HG02973 (cell line): ENCODE measurements around the gene ZNF18.
"Not testable (repeated sequence)": the region's sequence is repeated elsewhere in the genome, so short reads cannot be mapped to it uniquely, and the experiment has no call there.

Experiments
- ATAC-seq: cut with Tn5 transposase; IDR thresholded peaks from one replicate; pipeline ENCODE4 v1.9.1; 2021; ENCODE audit warnings: moderate library complexity; ENCODE audit not compliant: unreplicated experiment

ZNF18 gene

GRCh38 chr17:11986179-11986941 is 10.9 kb downstream of the ZNF18 start:
- no peak for ATAC-seq

DNA sequence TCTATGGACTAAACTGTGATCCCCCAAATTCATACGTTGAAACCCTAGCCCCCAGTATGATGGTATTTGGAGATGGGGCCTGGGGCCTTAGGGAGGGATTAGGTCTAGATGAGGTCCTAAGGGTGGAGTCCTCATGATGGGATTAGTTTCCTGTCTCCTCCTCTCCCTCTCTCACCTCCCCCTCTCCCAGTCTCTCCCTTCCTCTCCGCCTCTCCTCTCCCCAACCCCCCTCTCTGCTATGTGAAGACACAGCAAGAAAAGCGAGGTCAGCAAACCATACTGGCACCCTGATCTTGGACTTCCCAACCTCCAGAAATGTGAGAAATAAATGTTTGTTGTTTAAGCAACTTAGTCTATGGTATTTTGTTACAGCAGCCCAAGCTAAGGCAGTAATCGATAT is 15.4 kb downstream of the ZNF18 start:
- ATAC-seq, result no peak

- no peak for ATAC-seq
Observed at GRCh38 chr17:11980813-11981212, 16.5 kb downstream of the ZNF18 start.

DNA sequence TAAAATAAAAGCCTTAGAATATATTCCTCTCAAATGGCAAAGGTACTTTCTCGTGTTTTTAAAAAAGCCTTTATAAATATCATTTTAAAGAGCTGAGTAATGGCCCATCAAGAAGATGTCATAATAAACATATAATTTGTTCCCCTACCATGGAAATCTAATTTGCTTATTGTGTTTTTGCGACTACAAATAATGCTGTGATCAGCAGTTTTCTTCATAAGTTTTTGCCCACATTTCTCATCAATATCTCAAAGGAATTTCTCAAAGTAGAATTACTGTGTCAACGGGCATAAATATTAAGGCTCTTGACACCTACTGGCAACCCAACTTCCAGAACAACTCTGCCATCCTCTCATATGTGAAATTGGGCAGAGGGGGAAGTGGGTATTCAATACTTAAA is 17.5 kb downstream of the ZNF18 start:
- ATAC-seq, result no peak

- ATAC-seq, result not testable (repeated sequence)
Observed at GRCh38 chr17:11972741-11973140, 24.5 kb downstream of the ZNF18 start.

- ATAC-seq, result no peak
Observed at GRCh38 chr17:11969565-11969964, 27.7 kb downstream of the ZNF18 start.

GRCh38 chr17:11954936-11955335 is 42.3 kb downstream of the ZNF18 start:
- ATAC-seq, result no peak

DNA sequence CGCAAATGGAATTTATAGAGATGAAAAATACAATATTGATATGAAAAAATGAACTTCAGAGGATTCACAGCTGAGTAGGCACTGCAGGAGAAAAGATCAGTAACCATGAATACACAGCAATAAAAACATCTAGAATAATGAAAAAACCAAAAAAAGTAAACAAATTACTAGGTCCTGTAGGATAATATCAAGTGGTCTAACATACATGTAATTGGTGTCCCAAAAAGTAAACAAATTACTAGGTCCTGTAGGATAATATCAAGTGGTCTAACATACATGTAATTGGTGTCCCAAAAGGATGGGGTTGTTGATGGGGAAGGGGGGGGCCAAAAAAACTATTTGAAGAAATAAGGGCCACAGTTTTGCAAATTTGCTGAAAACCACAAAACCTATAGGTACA is 43.4 kb downstream of the ZNF18 start:
- no peak for ATAC-seq

GRCh38 chr17:11952610-11953009 is 44.7 kb downstream of the ZNF18 start:
- no peak for ATAC-seq

- no peak for ATAC-seq
Observed at GRCh38 chr17:11950771-11951519, 46.3 kb downstream of the ZNF18 start.

- not testable (repeated sequence) for ATAC-seq
Observed at GRCh38 chr17:11949571-11949970, 47.7 kb downstream of the ZNF18 start.

DNA sequence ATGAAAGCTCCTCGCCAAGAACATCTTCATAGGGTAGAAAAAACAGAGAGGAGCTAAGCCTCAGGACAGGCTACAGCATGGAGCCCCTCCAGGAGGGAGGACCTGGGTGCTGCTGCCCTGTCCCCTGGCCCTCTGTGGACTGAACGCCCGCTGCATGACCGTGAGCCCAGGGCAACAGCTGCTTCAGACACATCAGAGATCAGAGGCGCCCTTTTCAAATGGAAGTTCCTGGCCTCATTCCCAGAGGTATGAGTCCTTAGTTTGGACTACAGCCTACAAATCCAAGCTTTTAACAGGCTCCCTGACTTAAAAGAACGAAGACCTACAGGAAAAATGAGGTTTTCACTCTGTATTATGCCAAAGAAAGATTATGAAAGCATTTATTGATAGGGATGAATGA is 48.5 kb downstream of the ZNF18 start:
- ATAC-seq, result no peak

DNA sequence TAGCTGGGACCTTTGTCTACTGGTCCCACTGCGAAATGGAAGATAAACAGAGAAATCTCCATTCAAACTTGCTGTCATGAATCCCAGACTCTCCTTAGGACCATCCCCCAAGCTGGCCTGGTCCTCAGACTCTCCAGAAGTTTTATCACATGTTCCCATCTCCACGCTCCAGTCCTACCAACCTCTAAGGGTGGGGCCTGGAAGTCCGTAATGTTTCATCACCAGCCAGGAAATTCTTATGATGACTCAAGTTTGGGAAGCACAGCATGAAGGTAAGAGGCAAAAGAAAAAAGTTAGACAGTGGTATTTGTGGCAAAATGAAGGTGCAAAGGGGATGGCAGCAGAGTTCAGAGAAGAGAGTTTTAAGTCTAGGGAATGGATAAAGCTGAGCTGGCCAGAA is 52.7 kb downstream of the ZNF18 start:
- no peak for ATAC-seq

DNA sequence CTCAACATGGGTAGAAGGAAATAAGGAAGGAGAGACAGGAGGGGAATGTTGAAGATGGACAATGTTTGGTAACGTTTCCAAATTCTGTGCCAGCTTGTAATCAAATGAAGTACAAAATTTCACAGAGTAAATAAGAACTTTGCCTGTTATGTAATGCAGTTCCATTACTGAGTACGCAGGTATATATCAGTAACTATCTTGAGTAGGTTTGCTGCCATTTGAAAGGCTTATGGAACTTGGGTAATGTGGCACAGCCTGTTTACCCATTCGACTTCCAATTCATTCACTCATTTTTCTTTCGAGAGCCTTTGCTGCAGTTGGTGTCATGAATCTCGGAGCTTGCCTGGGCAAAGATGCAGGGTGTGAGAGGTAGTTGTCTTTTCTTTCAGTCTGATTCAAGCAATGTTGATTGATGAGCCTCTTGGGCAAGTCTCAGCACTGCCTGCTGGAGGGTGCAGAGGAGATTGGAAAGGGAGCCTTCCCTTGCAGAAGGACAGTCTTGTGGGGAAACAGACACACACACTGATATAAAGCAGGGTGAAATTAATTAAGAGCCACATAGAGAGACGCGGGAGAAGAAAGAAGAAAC is 53.4 kb downstream of the ZNF18 start:
- ATAC-seq, result no peak

- not testable (repeated sequence) for ATAC-seq
Observed at GRCh38 chr17:11943086-11943485, 54.2 kb downstream of the ZNF18 start.

- no peak for ATAC-seq
Observed at GRCh38 chr17:11940904-11941303, 56.4 kb downstream of the ZNF18 start.

GRCh38 chr17:11935734-11936406 is 61.4 kb downstream of the ZNF18 start:
- no peak for ATAC-seq

DNA sequence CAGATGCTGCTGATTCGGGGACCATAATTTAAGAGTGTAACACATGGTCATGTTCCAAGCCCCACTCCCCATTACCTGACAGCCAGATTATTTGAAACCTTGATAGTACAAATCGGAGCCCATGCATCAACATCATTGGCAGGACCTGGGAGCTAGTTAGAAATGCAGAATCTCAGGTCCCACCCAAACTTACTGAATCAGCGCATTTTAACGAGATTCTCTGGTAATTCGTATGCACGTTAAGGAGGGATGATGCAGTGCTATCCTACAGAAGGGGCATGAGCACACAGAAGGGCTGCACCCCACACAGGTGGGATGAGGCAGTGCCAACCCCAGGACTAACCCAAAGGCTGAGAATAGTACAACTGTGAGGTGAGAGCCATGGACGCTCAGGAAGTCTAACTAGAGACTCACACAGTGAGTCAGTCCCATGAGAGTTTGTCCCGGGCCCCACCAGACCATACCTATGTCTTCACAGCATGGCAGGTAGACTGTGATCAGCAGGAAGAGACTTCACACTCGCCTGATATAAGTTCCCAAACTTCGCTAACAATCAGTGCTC is 64.9 kb downstream of the ZNF18 start:
- ATAC-seq, result no peak

DNA sequence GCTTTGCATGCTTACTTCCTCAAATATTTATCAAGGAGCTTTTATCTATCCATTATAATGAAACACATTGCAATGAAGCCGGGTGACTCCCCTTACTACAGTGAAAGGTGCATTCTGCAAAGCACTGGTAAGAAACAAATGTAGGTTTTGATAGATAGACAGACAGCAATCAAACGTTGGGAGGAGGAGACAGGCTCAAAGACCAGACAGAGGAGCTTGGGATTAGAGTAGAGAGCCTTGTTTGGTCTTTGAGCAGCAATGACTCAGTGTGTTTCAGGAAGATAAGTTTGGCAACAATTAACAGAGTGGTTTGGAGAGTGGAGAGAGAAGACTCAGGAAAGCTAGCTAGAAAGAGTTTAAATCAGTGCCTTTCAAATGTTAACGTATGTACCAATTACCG is 68.8 kb downstream of the ZNF18 start:
- no peak for ATAC-seq
